PC-9 (cell line): ENCODE measurements around the gene TECTA.

Source experiments
- CTCF ChIP-seq: fragments of 200-600 bp; sonication (generic); conservative IDR thresholded peaks from 2 replicates; pipeline ENCODE4 v1.6.1; 2017; ENCODE audit warnings: mixed run types, antibody characterized with exemption, mild to moderate bottlenecking, moderate library complexity
- EZH2 ChIP-seq: fragments of 200-600 bp; sonication (generic); IDR thresholded peaks from 2 replicates; pipeline ENCODE4 v1.8.0; 2017; ENCODE audit warnings: antibody characterized with exemption, low read depth

GRCh38 chr11:121141066-121141465, 40.0 kb downstream of the TECTA start:
- no peak for TF ChIP-seq CTCF
- TF ChIP-seq EZH2: no peak
